GM21786 (cell line): ENCODE data around the gene ELP1.

Source experiments
- ATAC-seq: cut with Tn5 transposase; IDR thresholded peaks from one replicate; pipeline ENCODE4 v1.9.1; 2021; ENCODE audit not compliant: unreplicated experiment

Gene ELP1

DNA sequence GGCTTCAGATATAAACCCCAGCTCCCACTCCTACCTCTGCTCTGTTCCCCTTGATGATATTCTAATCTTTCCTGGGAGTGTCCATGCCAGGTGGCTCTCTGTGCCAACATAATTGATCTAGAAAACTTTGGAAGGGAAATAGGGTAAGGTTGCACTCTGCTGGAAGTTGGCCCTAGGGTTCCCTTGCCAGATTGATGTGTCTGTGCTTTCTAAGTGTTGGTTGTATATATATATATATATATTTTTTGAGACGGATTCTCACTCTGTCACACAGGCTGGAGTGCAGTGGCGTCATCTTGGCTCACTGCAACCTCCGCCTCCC lies 101.8 kb downstream of the ELP1 start:
- ATAC-seq = no peak

DNA sequence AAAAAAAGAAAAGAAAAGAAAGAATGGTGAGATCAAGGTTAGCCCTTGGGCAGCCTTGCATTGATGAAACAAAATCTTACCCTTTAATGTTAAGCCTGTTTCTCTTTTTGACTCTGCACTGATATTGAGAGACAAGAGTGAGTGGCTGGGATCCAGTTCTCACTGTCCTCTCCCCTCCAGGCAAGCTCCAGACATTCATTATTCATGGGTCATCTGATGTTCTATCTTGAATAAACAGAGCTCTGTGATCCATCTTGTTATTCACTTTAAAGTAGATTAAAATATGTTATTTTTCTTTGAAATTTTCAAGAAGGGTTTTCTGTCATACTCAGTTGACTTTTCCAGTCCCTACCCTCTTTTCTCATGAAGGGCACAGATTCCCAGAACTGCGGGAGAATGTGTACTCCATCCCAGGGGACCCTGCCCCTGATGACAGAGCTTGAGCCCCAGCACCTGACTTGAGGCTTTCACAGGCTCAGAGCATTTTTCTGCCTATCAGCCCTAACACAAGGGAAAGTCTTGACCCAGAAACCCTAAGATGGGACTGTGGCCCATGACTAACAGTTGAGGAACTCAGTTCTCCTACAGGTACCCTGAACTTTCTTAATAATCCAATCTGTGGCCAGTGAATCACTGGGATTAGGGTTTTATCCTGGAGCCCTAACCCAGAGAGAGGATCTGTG lies 102.3 kb downstream of the ELP1 start:
- no peak for ATAC-seq

DNA sequence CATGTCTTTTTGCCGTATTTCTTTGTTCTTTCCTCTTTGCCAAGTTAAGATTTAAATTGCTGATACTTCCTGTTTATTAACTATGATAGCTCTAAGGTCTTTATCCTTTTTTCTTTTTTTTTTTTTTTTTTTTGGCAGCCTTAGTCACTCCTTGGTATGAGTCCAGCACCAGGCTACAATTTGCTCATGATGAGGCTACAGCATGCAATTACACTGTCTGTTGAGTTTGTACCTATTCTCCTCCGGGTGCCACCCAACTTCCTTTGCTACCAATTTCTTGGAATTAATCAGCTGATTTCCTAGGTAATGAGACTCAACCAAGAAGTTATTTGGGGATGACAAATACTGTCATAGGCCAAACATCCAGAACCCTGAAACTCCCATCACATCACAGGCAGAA lies 103.7 kb downstream of the ELP1 start:
- ATAC-seq = no peak

DNA sequence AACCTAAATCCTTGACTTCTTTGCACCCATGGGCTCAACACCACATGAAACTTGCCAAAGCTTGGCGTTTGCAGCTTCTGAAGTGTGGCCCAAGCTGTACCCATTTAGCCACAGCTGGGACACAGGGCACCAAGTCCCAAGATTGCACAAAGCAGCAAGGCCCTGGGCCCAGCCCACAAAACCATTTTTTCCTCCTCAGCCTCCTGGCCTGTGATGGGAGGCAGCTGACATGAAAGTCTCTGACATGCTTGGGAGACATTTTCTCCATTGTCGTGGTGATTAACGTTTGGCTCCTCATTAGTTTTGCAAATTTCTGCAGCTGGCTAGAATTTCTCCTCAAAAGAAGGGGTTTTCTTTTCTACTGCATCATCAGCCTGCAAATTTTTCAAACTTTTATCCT lies 110.1 kb downstream of the ELP1 start:
- no peak for ATAC-seq
